K562 (cell line): Measurements from ENCODE around the gene LLGL2. TPM values are rescaled to one million over a fixed set of nuclear protein-coding genes. Genes with fewer than 3 reads are reported as not detected.

Experiments
- ATAC-seq: fragments of 200-7000 bp; cut with Tn5 transposase; 3 replicates; pipeline ENCODE4 v1.9.1; 2020; ENCODE audit warnings: moderate library complexity
- BruUV-seq: library from RNA; stranded (reverse); fragments of 400-500 nt; replicated peaks from 2 replicates; lab custom pipeline; 2021; lab: Mats Ljungman, UMichigan
- CTCF ChIA-PET: fragments of 300-600 bp; formaldehyde crosslinking; extraction: SDS; loops from one replicate; lab custom pipeline; 2021; ENCODE audit warnings: low intra/inter-chr PET ratio; lab: Yijun Ruan, JAX
- POLR2A ChIA-PET: fragments of 300-600, 350-650 bp; sonication (Branson Sonifier 250); formaldehyde crosslinking; extraction: SDS; loops from one replicate; lab custom pipeline; 2021; ENCODE audit warnings: antibody characterized with exemption, inconsistent platforms; lab: Yijun Ruan, JAX
- DNase-seq, 4 experiments: peaks; one replicate each; pipeline versions ENCODE4 v3.0.0 to v3.0.0-alpha.2; 2011 to 2018; ENCODE audit warnings: low spot score in 3 of 4, mixed read lengths in 3 of 4; ENCODE audit errors: extremely low read depth in 1 of 4
- FAIRE-seq: peaks from 2 replicates; lab custom pipeline; 2011; peaks lifted over from hg19 to GRCh38; lab: Jason Lieb, UNC
- H2AFZ ChIP-seq: 2 replicates; pipeline ENCODE4 v1.6.0; 2011; ENCODE audit warnings: low read depth, low read length, control low read depth, inconsistent platforms
- H3K27ac ChIP-seq: fragments of 200-600 bp; 3 replicates; pipeline ENCODE4 v1.8.0; 2011; ENCODE audit warnings: low read depth, mild to moderate bottlenecking, control low read depth, inconsistent platforms, low read length, moderate library complexity, mixed read lengths; ENCODE audit errors: extremely low read depth
- H3K27me3 ChIP-seq, 2 experiments: fragments of 300-600 bp in 1 of 2; 2 replicates in 1 of 2; 3 replicates in 1 of 2; pipeline versions ENCODE4 v1.6.0 to v1.8.0; 2011; ENCODE audit warnings: inconsistent platforms in 2 of 2, low read length in 2 of 2, mild to moderate bottlenecking in 1 of 2, mixed read lengths in 1 of 2, moderate library complexity in 1 of 2; ENCODE audit not compliant: control insufficient read depth in 2 of 2, insufficient read depth in 2 of 2
- H3K36me3 ChIP-seq: fragments of 300-600 bp; 3 replicates; pipeline ENCODE4 v1.8.0; 2011; ENCODE audit warnings: mild to moderate bottlenecking, low read length, inconsistent platforms; ENCODE audit not compliant: control insufficient read depth, insufficient read depth
- H3K4me1 ChIP-seq, 2 experiments: fragments of 200-600 bp in 1 of 2; replicated peaks in 1 of 2; 2 replicates in 1 of 2; 3 replicates in 1 of 2; pipeline versions ENCODE4 v1.5.1 to v1.8.0; 2011; ENCODE audit warnings: inconsistent platforms in 2 of 2, low read length in 2 of 2, mild to moderate bottlenecking in 1 of 2, mixed read lengths in 1 of 2, moderate library complexity in 1 of 2; ENCODE audit not compliant: control insufficient read depth in 2 of 2, insufficient read depth in 2 of 2
- H3K4me2 ChIP-seq: 2 replicates; pipeline ENCODE4 v1.6.1; 2011; ENCODE audit warnings: low read length, control low read depth, inconsistent platforms, mixed read lengths; ENCODE audit not compliant: insufficient read depth
- H3K4me3 ChIP-seq: fragments of 200-600 bp; sonication (generic), shearing (Covaris generic); 2 replicates; pipeline ENCODE4 v1.5.1; 2016; ENCODE audit warnings: control low read depth, inconsistent platforms
- H3K79me2 ChIP-seq: fragments of 200-600 bp; 3 replicates; pipeline ENCODE4 v1.8.0; 2011; ENCODE audit warnings: low read length, inconsistent platforms; ENCODE audit not compliant: control insufficient read depth, insufficient read depth
- H3K9ac ChIP-seq, 2 experiments: 2 replicates each; pipeline versions ENCODE4 v1.6.0 to v1.6.1; 2011; ENCODE audit warnings: low read depth in 2 of 2, low read length in 2 of 2, control low read depth in 1 of 2, inconsistent platforms in 1 of 2, mild to moderate bottlenecking in 1 of 2, mixed read lengths in 1 of 2; ENCODE audit not compliant: insufficient read depth in 1 of 2
- H3K9me1 ChIP-seq: one replicate; pipeline ENCODE4 v1.6.0; 2011; ENCODE audit warnings: inconsistent platforms, mild to moderate bottlenecking, low read length, moderate library complexity; ENCODE audit not compliant: control insufficient read depth, insufficient read depth
- H3K9me3 ChIP-seq: replicated peaks from 2 replicates; pipeline ENCODE4 v1.5.1; 2011; ENCODE audit warnings: low read depth, low read length, inconsistent platforms; ENCODE audit not compliant: control insufficient read depth, insufficient read depth
- H4K20me1 ChIP-seq: replicated peaks from 2 replicates; pipeline ENCODE4 v1.6.1; 2011; ENCODE audit warnings: low read length, inconsistent platforms, mixed read lengths; ENCODE audit not compliant: control insufficient read depth, insufficient read depth
- CHD4 ChIP-seq: fragments of 200-600 bp; sonication (generic); IDR thresholded peaks from 3 replicates; pipeline ENCODE4 v1.6.1; 2012; ENCODE audit warnings: low read depth, mild to moderate bottlenecking, mixed read lengths, low read length, inconsistent platforms; ENCODE audit not compliant: insufficient read depth, insufficient replicate concordance, poor library complexity, severe bottlenecking
- CREB3 ChIP-seq: fragments of 450-650 bp; conservative IDR thresholded peaks from 2 replicates; pipeline ENCODE4 v1.6.1; 2016; ENCODE audit warnings: missing genetic modification characterization, low read depth, mild to moderate bottlenecking, missing compliant biosample characterization, moderate library complexity
- HLTF ChIP-seq: fragments of 450-650 bp; IDR thresholded peaks from 2 replicates; pipeline ENCODE4 v1.6.1; 2016
- NEUROD1 ChIP-seq: fragments of 150-350 bp; IDR thresholded peaks from 2 replicates; pipeline ENCODE4 v1.6.1; 2014; ENCODE audit warnings: borderline replicate concordance, low read length, low read depth; ENCODE audit not compliant: partially characterized antibody
- NRF1 ChIP-seq, 2 experiments: fragments of 450-650 bp; IDR thresholded peaks in 1 of 2; conservative IDR thresholded peaks in 1 of 2; 2 replicates each; pipeline ENCODE4 v1.6.1; 2014; ENCODE audit warnings: mild to moderate bottlenecking in 2 of 2
- RBFOX2 ChIP-seq: fragments of 200-400 bp; formaldehyde crosslinking; IDR thresholded peaks from 2 replicates; pipeline ENCODE4 v1.6.1; 2017; ENCODE audit warnings: low read depth, mild to moderate bottlenecking, low read length, moderate library complexity
- TCF7 ChIP-seq: sonication (generic); IDR thresholded peaks from 2 replicates; pipeline ENCODE4 v1.6.1; 2016; ENCODE audit warnings: antibody characterized with exemption, borderline replicate concordance
- TFAM ChIP-seq: fragments of 250-450 bp; sonication (Bioruptor Pico); conservative IDR thresholded peaks from 2 replicates; pipeline ENCODE4 v1.5.0; 2021; ENCODE audit warnings: mild to moderate bottlenecking, moderate library complexity
- USF2 ChIP-seq: sonication (generic); formaldehyde crosslinking; IDR thresholded peaks from 2 replicates; pipeline ENCODE4 v1.5.0; 2020; ENCODE audit warnings: missing genetic modification reagents
- ZKSCAN8 ChIP-seq: fragments of 200-800 bp; sonication (Bioruptor generic); IDR thresholded peaks from 2 replicates; pipeline ENCODE4 v1.6.1; 2016; ENCODE audit warnings: missing genetic modification characterization, missing compliant biosample characterization
- ZNF408 ChIP-seq: fragments of 250-450 bp; sonication (Bioruptor Pico); IDR thresholded peaks from 2 replicates; pipeline ENCODE4 v1.4.0; 2020; ENCODE audit warnings: low read depth, mild to moderate bottlenecking, moderate library complexity
- ZNF436 ChIP-seq: fragments of 250-450, 450-650 bp; sonication (Bioruptor Pico); formaldehyde crosslinking; IDR thresholded peaks from 2 replicates; pipeline ENCODE4 v1.7.0; 2020; ENCODE audit warnings: mild to moderate bottlenecking
- ZNF445 ChIP-seq: fragments of 250-450 bp; sonication (Bioruptor Pico); IDR thresholded peaks from 2 replicates; pipeline ENCODE4 v1.4.0; 2020; ENCODE audit warnings: low read depth, mild to moderate bottlenecking, moderate library complexity
- ZNF699 ChIP-seq: fragments of 250-450 bp; sonication (Bioruptor Pico); IDR thresholded peaks from 2 replicates; pipeline ENCODE4 v1.8.0; 2021; ENCODE audit warnings: mild to moderate bottlenecking, moderate library complexity; ENCODE audit not compliant: insufficient replicate concordance
- ZNF75A ChIP-seq: fragments of 450-650 bp; formaldehyde crosslinking; IDR thresholded peaks from 2 replicates; pipeline ENCODE4 v1.4.0; 2020; ENCODE audit warnings: mild to moderate bottlenecking
- WGBS: fragments of 100-300 bp; shearing (Covaris generic); methylation state at CpG from one replicate; pipeline ENCODE4 v1.1.6; 2016; ENCODE audit warnings: low coverage, mixed read lengths; ENCODE audit not compliant: insufficient coverage; ENCODE audit errors: missing lambda C conversion rate; 5-methylcytosine and 5-hydroxymethylcytosine counted together
- in situ Hi-C: fragments of 300-500 bp; cut with MboI; formaldehyde crosslinking; loops from 4 replicates; pipeline ENCODE4 v1.15.0; 2018; ENCODE audit warnings: inconsistent platforms, mixed read lengths
- intact Hi-C: fragments of 100-400 bp; cut with micrococcal nuclease; formaldehyde crosslinking; loops from 2 replicates; pipeline ENCODE4 v1.14.2; 2022
- polyA plus RNA-seq, 8 experiments: library from polyadenylated mRNA; depleted of rRNA in 4 of 8; stranded (reverse) in 5 of 8; unstranded in 3 of 8; fragments of >200 nt; fragmentation: Nextera tagmentation in 2 of 8; fragmentation: Illumina TruSeq in 1 of 8; extraction: Ambion mirVana in 2 of 8; extraction: Trizol in 1 of 8; gene quantifications; 2 replicates each; pipeline versions ENCODE4 v1.2.1 to v1.2.3, GENCODE V29; 2011 to 2014; ENCODE audit warnings: inconsistent platforms in 1 of 8, missing spikeins in 1 of 8
- total RNA-seq, 7 experiments: library from RNA; depleted of rRNA in 6 of 7; stranded (reverse); fragments of >200 nt in 6 of 7; fragmentation: Illumina TruSeq in 2 of 7; extraction: Trizol in 2 of 7; gene quantifications; 2 replicates each; pipeline versions ENCODE4 v1.2.1 to v1.2.3, GENCODE V29; 2011 to 2021; ENCODE audit warnings: low replicate concordance in 1 of 7

The LLGL2 gene
- total and polyA plus RNA-seq, 9 of the 15 experiments (the other 6 are each of a cell fraction or from before 2014, with no cell fraction given), result 0.32 to 24.4 (median 10.2) TPM

GRCh38 chr17:75566834-75567233 lies 41.3 kb downstream of the LLGL2 start:
- CTCF ChIA-PET, result no interaction called here

More at GRCh38 chr17:75566834-75567233, 41.3 kb downstream of the LLGL2 start:
- no TSS peak for BruUV-seq
- no peak overlapping the region for H3K4me3 ChIP-seq
- H3K79me2 ChIP-seq, result no peaks in the 10 kb centered on the region
- H3K9me3 ChIP-seq, result no peaks in the 10 kb centered on the region
- H3K9me1 ChIP-seq, result no peaks in the 10 kb centered on the region
- POLR2A ChIA-PET, result interaction anchor here (0.5 to 0.9 kb wide), 2 partner anchors 12 to 100 kb away, joined by 3 read pairs; partner anchors contain the start of genes RECQL5 and SAP30BP
- intact Hi-C loops, result no loop called here
- no peak overlapping the region for H3K27ac ChIP-seq
- no peaks in the 10 kb centered on the region for H3K27me3 ChIP-seq
- no peak for DNase-seq
- TF ChIP-seq ZNF75A (CRISPR knock-in tag) (no peak), ZNF445 (CRISPR knock-in tag) (no peak), ZNF699 (CRISPR knock-in tag) (no peak), ZKSCAN8 (CRISPR knock-in tag) (no peak), NEUROD1 (no peak), CHD4 (no peak), HLTF (no peak), RBFOX2 (no peak), NRF1 (conservative IDR thresholded peaks at IDR 0.05 in 1 of 2, IDR thresholded peaks at IDR 0.05 in 1 of 2) (no peak), ZNF436 (CRISPR knock-in tag) (no peak), TCF7 (no peak), ZNF408 (CRISPR knock-in tag) (no peak), USF2 (CRISPR knock-in tag) (no peak), TFAM (CRISPR knock-in tag) (no peak), CREB3 (tag) (no peak)
- H3K4me1 ChIP-seq, result peaks cover 10 to 33% of the 10 kb centered on the region in 2 experiments; a peak in 4 of 5 replicates
- no peak overlapping the region for H3K9ac ChIP-seq
- H3K4me2 ChIP-seq, result no peak overlapping the region
- in situ Hi-C loops, result no loop called here
- H4K20me1 ChIP-seq, result no peaks in the 10 kb centered on the region
- no peak overlapping the region for H2AFZ ChIP-seq
- no peak for ATAC-seq
- 67% methylated on average over 5 of the region's 5 CpGs for WGBS
- no peak for FAIRE-seq
- peaks cover 13% of the 10 kb centered on the region; the same call in 1 of the 3 replicates for H3K36me3 ChIP-seq
